Loucy (cell line): Measurements from ENCODE around the gene SBK2.

ENCODE experiments used
- H2AFZ ChIP-seq: fragments of 200-600 bp; sonication (generic); 2 replicates; pipeline ENCODE4 v1.6.0; 2016; ENCODE audit warnings: antibody characterized with exemption, mild to moderate bottlenecking, low read length, moderate library complexity
- H3F3A ChIP-seq: fragments of 200-600 bp; 2 replicates; pipeline ENCODE4 v1.6.0; 2016; ENCODE audit warnings: antibody characterized with exemption, low read depth, mild to moderate bottlenecking
- H3K27me3 ChIP-seq: fragments of 200-600 bp; sonication (generic); 2 replicates; pipeline ENCODE4 v1.6.1; 2014; ENCODE audit warnings: low read length, mild to moderate bottlenecking; ENCODE audit not compliant: insufficient read depth, poor library complexity, severe bottlenecking
- H3K36me3 ChIP-seq: fragments of 200-600 bp; sonication (generic); 2 replicates; pipeline ENCODE4 v1.6.1; 2016; ENCODE audit warnings: low read length; ENCODE audit not compliant: insufficient read depth
- H3K4me1 ChIP-seq: fragments of 200-600 bp; sonication (generic); 2 replicates; pipeline ENCODE4 v1.5.1; 2014; ENCODE audit warnings: low read length, mild to moderate bottlenecking; ENCODE audit not compliant: insufficient read depth, poor library complexity, severe bottlenecking
- H3K4me2 ChIP-seq: fragments of 200-600 bp; sonication (generic); 2 replicates; pipeline ENCODE4 v1.6.0; 2014; ENCODE audit warnings: antibody characterized with exemption, low read length, low read depth, mild to moderate bottlenecking; ENCODE audit not compliant: poor library complexity, severe bottlenecking
- H3K4me3 ChIP-seq: fragments of 200-600 bp; sonication (generic); 2 replicates; pipeline ENCODE4 v1.5.1; 2014; ENCODE audit warnings: low read length, mild to moderate bottlenecking, mixed read lengths; ENCODE audit not compliant: poor library complexity, severe bottlenecking
- H3K79me2 ChIP-seq: fragments of 200-600 bp; sonication (generic); 2 replicates; pipeline ENCODE4 v1.6.1; 2014; ENCODE audit warnings: low read length; ENCODE audit not compliant: insufficient read depth
- H3K9ac ChIP-seq: fragments of 200-600 bp; sonication (generic); 2 replicates; pipeline ENCODE4 v1.6.0; 2014; ENCODE audit warnings: mild to moderate bottlenecking, low read depth, low read length, moderate library complexity; ENCODE audit not compliant: poor library complexity, severe bottlenecking
- H3K9me2 ChIP-seq: fragments of 200-600 bp; sonication (generic); replicated peaks from 2 replicates; pipeline ENCODE4 v1.6.1; 2016; ENCODE audit warnings: low read depth, low read length, mixed read lengths
- H3K9me3 ChIP-seq: fragments of 200-600 bp; sonication (generic); 2 replicates; pipeline ENCODE4 v1.6.1; 2014; ENCODE audit warnings: mild to moderate bottlenecking, antibody characterized with exemption, low read length, low read depth; ENCODE audit not compliant: insufficient read depth
- H4K20me1 ChIP-seq: fragments of 200-600 bp; sonication (generic); 2 replicates; pipeline ENCODE4 v1.6.0; 2014; ENCODE audit warnings: antibody characterized with exemption, low read length, mild to moderate bottlenecking; ENCODE audit not compliant: insufficient read depth, poor library complexity, severe bottlenecking
- CTCF ChIP-seq: fragments of 200-600 bp; sonication (generic); conservative IDR thresholded peaks from 2 replicates; pipeline ENCODE4 v1.5.1; 2014; ENCODE audit warnings: mild to moderate bottlenecking, antibody characterized with exemption, low read length
- EZH2phosphoT487 ChIP-seq: fragments of 200-600 bp; IDR thresholded peaks from 2 replicates; pipeline ENCODE4 v1.6.1; 2018; ENCODE audit warnings: antibody characterized with exemption, mild to moderate bottlenecking, moderate library complexity, borderline replicate concordance

Gene SBK2

GRCh38 chr19:55545443-55545842, 8.5 kb upstream of the SBK2 start, which contains the start of gene SBK3:
SBK3 (minus strand) TSS chr19:55545543; CDS start chr19:55545543, 0 bp downstream.
- no peaks in the 10 kb centered on the region for H3K4me1 ChIP-seq
- H3K4me3 ChIP-seq = no peak within 1 kb of the TSS
- no peaks in the 10 kb centered on the region for H3K79me2 ChIP-seq
- H3K4me2 ChIP-seq = no peak within 1 kb of the TSS
- H3K9me2 ChIP-seq = no peaks in the 10 kb centered on the region
- H4K20me1 ChIP-seq = no peaks in the 10 kb centered on the region
- no peaks in the 10 kb centered on the region for H3F3A ChIP-seq
- no peaks in the 10 kb centered on the region for H3K9me3 ChIP-seq
- H2AFZ ChIP-seq = no peak within 1 kb of the TSS
- no peaks in the 10 kb centered on the region for H3K27me3 ChIP-seq
- no peaks in the 10 kb centered on the region for H3K36me3 ChIP-seq
- TF ChIP-seq EZH2phosphoT487 (no peak), CTCF (no peak)
- no peak within 1 kb of the TSS for H3K9ac ChIP-seq

- no peaks in the 10 kb centered on the region for H3F3A ChIP-seq
- H4K20me1 ChIP-seq = no peaks in the 10 kb centered on the region
- H2AFZ ChIP-seq = no peak overlapping the region
- H3K36me3 ChIP-seq = no peaks in the 10 kb centered on the region
- H3K9ac ChIP-seq = no peak overlapping the region
- H3K9me2 ChIP-seq = no peaks in the 10 kb centered on the region
- H3K79me2 ChIP-seq = no peaks in the 10 kb centered on the region
- no peaks in the 10 kb centered on the region for H3K27me3 ChIP-seq
- no peak overlapping the region for H3K4me3 ChIP-seq
- TF ChIP-seq EZH2phosphoT487 = no peak
- no peak for TF ChIP-seq CTCF
- H3K4me2 ChIP-seq = no peak overlapping the region
- no peaks in the 10 kb centered on the region for H3K4me1 ChIP-seq
- no peaks in the 10 kb centered on the region for H3K9me3 ChIP-seq
Measured at GRCh38 chr19:55544776-55545439, 8.0 kb upstream of the SBK2 start.

DNA sequence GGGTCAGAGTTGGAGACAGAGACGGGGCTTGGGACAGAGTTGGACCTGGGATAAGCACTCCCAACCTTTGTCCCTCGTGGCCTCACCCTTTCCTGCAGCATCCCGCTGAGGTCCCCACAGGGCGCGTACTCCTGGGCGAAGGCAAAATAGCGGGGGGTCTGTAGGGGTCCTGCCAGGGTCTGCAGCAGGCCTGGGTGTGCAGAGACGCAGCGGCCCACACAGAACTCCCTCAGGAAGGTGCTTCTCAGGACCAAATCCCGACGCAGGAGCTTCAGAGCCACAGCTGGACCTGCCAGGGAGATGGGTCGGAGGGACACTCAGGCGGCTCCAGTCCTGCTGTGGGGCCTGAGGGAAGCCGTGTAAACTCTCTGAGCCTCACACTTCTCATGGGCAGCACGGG, 7.1 kb upstream of the SBK2 start:
- H3K4me1 ChIP-seq = no peaks in the 10 kb centered on the region
- no peak overlapping the region for H3K9ac ChIP-seq
- no peak overlapping the region for H3K4me3 ChIP-seq
- H3K27me3 ChIP-seq = no peaks in the 10 kb centered on the region
- H3K36me3 ChIP-seq = no peaks in the 10 kb centered on the region
- H3K4me2 ChIP-seq = no peak overlapping the region
- TF ChIP-seq CTCF (no peak), EZH2phosphoT487 (no peak)
- no peaks in the 10 kb centered on the region for H3K9me2 ChIP-seq
- no peaks in the 10 kb centered on the region for H4K20me1 ChIP-seq
- no peaks in the 10 kb centered on the region for H3K9me3 ChIP-seq
- H3K79me2 ChIP-seq = no peaks in the 10 kb centered on the region
- no peaks in the 10 kb centered on the region for H3F3A ChIP-seq
- H2AFZ ChIP-seq = no peak overlapping the region
